BJ (cell line): ENCODE data around the gene SELENBP1. TPM values are rescaled to one million over a fixed set of nuclear protein-coding genes. Genes with fewer than 3 reads are reported as not detected.
"Not testable (repeated sequence)": the region's sequence is repeated elsewhere in the genome, so short reads cannot be mapped to it uniquely, and the experiment has no call there.

Experiments used
- CTCF ChIA-PET: fragments of 350-600 bp; formaldehyde crosslinking; extraction: SDS; loops from one replicate; lab custom pipeline; 2021; ENCODE audit warnings: antibody characterized with exemption, inconsistent platforms; lab: Yijun Ruan, JAX
- POLR2A ChIA-PET: fragments of 300-600 bp; sonication (Branson Sonifier 250); formaldehyde crosslinking; extraction: SDS; loops from one replicate; lab custom pipeline; 2021; ENCODE audit warnings: antibody characterized with exemption; lab: Charles Lee
- DNase-seq: peaks from one replicate; pipeline ENCODE4 v3.0.0-alpha.2; 2011; ENCODE audit warnings: low read depth
- H3K27me3 ChIP-seq: 2 replicates; pipeline ENCODE4 v1.6.0; 2011; ENCODE audit warnings: low read length; ENCODE audit not compliant: control insufficient read depth, insufficient read depth
- H3K36me3 ChIP-seq: 2 replicates; pipeline ENCODE4 v1.5.1; 2011; ENCODE audit warnings: low read length; ENCODE audit not compliant: control insufficient read depth, insufficient read depth
- H3K4me3 ChIP-seq: 2 replicates; pipeline ENCODE4 v1.5.1; 2011; ENCODE audit warnings: low read depth, mild to moderate bottlenecking, control low read depth, low read length
- polyA plus RNA-seq: library from polyadenylated mRNA; depleted of rRNA; stranded (reverse); fragments of >200 nt; gene quantifications from 2 replicates; pipeline ENCODE4 v1.2.3, GENCODE V29; 2011
- TF ChIP-seq, protein P1 (sequence below): IDR thresholded peaks from 2 replicates; pipeline ENCODE4 v1.5.1; 2011; ENCODE audit warnings: low read depth, mild to moderate bottlenecking, control low read depth, inconsistent platforms, low read length, moderate library complexity; ENCODE audit not compliant: insufficient read depth

The SELENBP1 gene
- polyA plus RNA-seq, 1 experiment: 47.9 TPM

DNA sequence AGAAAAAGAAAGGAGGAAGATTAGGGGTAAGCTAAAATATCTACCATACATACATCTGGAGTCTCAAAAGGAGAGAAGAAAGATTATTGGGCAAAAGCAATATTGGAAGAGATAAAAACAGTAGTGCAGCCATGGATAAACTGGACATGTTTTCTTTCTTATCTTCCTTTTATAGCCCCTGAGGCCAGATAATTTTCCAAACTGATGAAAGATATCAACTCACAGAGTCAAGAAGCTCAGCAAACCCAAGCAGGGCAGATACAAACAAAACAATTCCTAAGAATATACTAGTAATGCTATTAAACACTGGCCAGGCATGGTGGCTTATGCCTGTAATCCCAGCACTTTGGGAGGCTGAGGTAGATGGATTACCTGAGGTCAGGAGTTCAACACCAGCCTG, 21.1 kb upstream of the SELENBP1 start:
- no peak overlapping the region for H3K4me3 ChIP-seq
- ChIA-PET POLR2A (no interaction called here), CTCF (no interaction called here)
- no peaks in the 10 kb centered on the region for H3K36me3 ChIP-seq
- peaks cover 1% of the 10 kb centered on the region; the same call in 1 of the 2 replicates for H3K27me3 ChIP-seq
- TF ChIP-seq, protein P1, sequence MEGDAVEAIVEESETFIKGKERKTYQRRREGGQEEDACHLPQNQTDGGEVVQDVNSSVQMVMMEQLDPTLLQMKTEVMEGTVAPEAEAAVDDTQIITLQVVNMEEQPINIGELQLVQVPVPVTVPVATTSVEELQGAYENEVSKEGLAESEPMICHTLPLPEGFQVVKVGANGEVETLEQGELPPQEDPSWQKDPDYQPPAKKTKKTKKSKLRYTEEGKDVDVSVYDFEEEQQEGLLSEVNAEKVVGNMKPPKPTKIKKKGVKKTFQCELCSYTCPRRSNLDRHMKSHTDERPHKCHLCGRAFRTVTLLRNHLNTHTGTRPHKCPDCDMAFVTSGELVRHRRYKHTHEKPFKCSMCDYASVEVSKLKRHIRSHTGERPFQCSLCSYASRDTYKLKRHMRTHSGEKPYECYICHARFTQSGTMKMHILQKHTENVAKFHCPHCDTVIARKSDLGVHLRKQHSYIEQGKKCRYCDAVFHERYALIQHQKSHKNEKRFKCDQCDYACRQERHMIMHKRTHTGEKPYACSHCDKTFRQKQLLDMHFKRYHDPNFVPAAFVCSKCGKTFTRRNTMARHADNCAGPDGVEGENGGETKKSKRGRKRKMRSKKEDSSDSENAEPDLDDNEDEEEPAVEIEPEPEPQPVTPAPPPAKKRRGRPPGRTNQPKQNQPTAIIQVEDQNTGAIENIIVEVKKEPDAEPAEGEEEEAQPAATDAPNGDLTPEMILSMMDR: no peak
- DNase-seq: no peak

GRCh38 chr1:151391079-151391563, 18.6 kb upstream of the SELENBP1 start:
- TF ChIP-seq, protein P1: no peak
- POLR2A ChIA-PET: no interaction called here
- CTCF ChIA-PET: interaction anchor here (0.7 kb wide), 1 partner anchor 68 kb away, joined by 3 read pairs; no protein-coding TSS in a partner anchor

GRCh38 chr1:151390221-151391078, 17.9 kb upstream of the SELENBP1 start:
- H3K27me3 ChIP-seq, POLR2A ChIA-PET, DNase-seq, H3K4me3 ChIP-seq, H3K36me3 ChIP-seq: not testable (repeated sequence)
- CTCF ChIA-PET: interaction anchor here (0.7 kb wide), 1 partner anchor 68 kb away, joined by 3 read pairs; no protein-coding TSS in a partner anchor

More at GRCh38 chr1:151391079-151391563, 18.6 kb upstream of the SELENBP1 start:
- no peak overlapping the region for H3K4me3 ChIP-seq
- H3K36me3 ChIP-seq: no peaks in the 10 kb centered on the region
- DNase-seq: no peak
- H3K27me3 ChIP-seq: peaks cover 1% of the 10 kb centered on the region; the same call in 1 of the 2 replicates

- ChIA-PET CTCF (interaction anchor here (0.9 kb wide), 1 partner anchor 12 kb away, joined by 3 read pairs; no protein-coding TSS in a partner anchor), POLR2A (no interaction called here)
- no peak for DNase-seq
- Histone ChIP-seq H3K27me3 (peaks cover 5% of the 10 kb centered on the region), H3K36me3 (no peaks in the 10 kb centered on the region), H3K4me3 (no peak overlapping the region)
- TF ChIP-seq, protein P1: no peak
These were observed 13.5 kb upstream of the SELENBP1 start for GRCh38 chr1:151386002-151386401.

GRCh38 chr1:151384584-151384983, 12.1 kb upstream of the SELENBP1 start:
- TF ChIP-seq, protein P1: no peak

More at GRCh38 chr1:151384584-151384983, 12.1 kb upstream of the SELENBP1 start:
- POLR2A ChIA-PET: interaction anchor here (0.6 kb wide), 1 partner anchor 75 kb away, joined by 3 read pairs; no protein-coding TSS in a partner anchor
- no peaks in the 10 kb centered on the region for H3K36me3 ChIP-seq
- CTCF ChIA-PET: interaction anchor here (0.6 to 1.2 kb wide), 3 partner anchors 10 to 44 kb away, joined by 3 to 5 read pairs (median 4); no protein-coding TSS in a partner anchor
- no peak for DNase-seq
- H3K4me3 ChIP-seq: no peak overlapping the region
- peaks cover 5% of the 10 kb centered on the region for H3K27me3 ChIP-seq
